Measurements from ENCODE around the gene PDLIM3. TPM values are rescaled to one million over a fixed set of nuclear protein-coding genes. Genes with fewer than 3 reads are reported as not detected.

PDLIM3 gene
- 10.7 and 11.0 TPM in 2 replicates for total RNA-seq

- no peaks in the 10 kb centered on the region for H3K36me3 ChIP-seq (ENCODE audit: control insufficient read depth, insufficient read depth, low read length)
- TF ChIP-seq CTCF (IDR thresholded peaks at IDR 0.05; ENCODE audit: insufficient read depth, low read length, poor library complexity, severe bottlenecking): no peak
- H3K4me3 ChIP-seq (ENCODE audit: low read depth, low read length): peak within 1 kb of the TSS; percentile 73
- no peak for DNase-seq (ENCODE audit: low read depth)
- H3K27me3 ChIP-seq (ENCODE audit: control insufficient read depth, insufficient read depth, low read length): peaks cover 6% of the 10 kb centered on the region
These were observed at the start of gene PDLIM3 for GRCh38 chr4:185534866-185535611. PDLIM3 (minus strand) TSS chr4:185535507; CDS start chr4:185535434, 73 bp downstream.

DNA sequence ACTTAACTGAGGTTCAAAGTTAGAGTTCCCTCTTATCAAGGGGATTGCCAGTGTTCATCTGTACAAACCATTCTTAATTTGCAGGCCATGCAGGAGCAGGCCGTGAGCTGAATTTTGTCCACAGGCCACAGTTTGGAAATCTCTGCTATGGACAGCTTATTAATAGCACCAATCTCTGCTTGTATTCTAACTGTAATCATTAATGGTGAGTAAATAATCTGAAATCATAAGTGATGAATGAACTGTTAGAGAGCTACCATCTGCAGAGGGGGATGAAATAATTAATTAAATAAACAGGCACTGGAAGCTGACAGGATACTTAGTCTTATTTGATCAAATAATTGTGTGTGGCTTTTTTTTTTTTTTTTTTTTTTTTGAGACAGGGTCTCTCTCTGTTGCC, 48.5 kb upstream of the PDLIM3 start:
- Histone ChIP-seq H3K27me3 (ENCODE audit: control insufficient read depth, insufficient read depth, low read length) (no peaks in the 10 kb centered on the region), H3K36me3 (ENCODE audit: control insufficient read depth, insufficient read depth, low read length) (no peaks in the 10 kb centered on the region), H3K4me3 (ENCODE audit: low read depth, low read length) (no peak overlapping the region)
- DNase-seq (ENCODE audit: low read depth): no peak
- no peak for TF ChIP-seq CTCF (IDR thresholded peaks at IDR 0.05; ENCODE audit: insufficient read depth, low read length, poor library complexity, severe bottlenecking)

DNA sequence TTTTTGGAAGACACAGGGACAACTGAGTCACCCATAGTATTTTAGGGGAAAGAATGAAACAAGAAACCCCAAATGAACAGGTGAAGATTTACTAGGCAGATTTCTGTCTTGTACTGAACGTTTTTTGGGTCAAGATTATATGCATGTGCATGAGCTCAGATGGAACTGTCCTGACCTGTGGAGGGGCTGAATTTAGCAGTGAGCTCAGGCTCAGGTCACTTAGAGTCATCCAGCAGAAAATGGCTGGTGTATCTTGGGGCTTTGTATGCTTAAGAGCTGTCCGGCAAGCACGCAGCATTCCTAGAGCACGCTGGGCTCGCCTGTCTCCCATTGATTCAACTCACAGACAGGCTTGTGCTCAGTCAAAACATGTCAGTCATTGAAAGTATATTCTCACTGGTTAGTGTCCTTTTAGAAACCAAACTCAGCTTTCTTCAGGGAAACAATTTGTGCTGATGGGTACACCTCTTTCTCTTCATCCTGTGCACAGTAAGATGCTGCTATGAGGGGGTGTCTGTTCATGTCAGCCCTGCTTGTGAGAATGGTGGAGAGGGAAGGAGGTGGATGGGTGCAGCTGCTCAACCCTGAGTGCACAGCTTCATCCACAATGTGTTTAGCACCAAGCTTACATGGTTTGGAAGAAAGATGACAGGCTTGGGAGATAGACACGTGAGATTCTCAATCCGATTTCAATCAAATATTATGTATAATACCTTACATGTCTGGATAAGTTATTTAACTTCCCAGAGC, 47.5 kb upstream of the PDLIM3 start:
- Histone ChIP-seq H3K4me3 (ENCODE audit: low read depth, low read length) (no peak overlapping the region), H3K27me3 (ENCODE audit: control insufficient read depth, insufficient read depth, low read length) (no peaks in the 10 kb centered on the region), H3K36me3 (ENCODE audit: control insufficient read depth, insufficient read depth, low read length) (no peaks in the 10 kb centered on the region)
- no peak for TF ChIP-seq CTCF (IDR thresholded peaks at IDR 0.05; ENCODE audit: insufficient read depth, low read length, poor library complexity, severe bottlenecking)
- no peak for DNase-seq (ENCODE audit: low read depth)

DNA sequence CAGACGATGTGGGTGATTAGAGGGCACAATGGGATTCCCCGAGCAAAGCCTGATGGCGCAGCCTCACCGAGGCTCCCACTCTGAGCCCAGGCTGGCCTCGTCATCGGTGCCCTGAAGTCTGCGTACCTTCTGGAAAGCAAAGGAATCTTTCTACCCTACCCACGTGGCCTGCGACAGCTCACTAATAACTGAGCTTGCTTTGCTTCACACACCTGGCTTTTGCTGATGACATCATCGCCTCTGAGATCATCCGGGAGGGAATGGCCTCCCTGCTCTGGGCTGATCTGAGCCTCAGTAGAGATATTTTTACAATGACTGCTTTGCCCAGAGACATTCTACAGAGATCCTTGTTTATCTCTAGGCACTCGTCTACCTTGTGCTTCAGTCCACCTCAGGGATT, 45.4 kb upstream of the PDLIM3 start:
- no peak for TF ChIP-seq CTCF (IDR thresholded peaks at IDR 0.05; ENCODE audit: insufficient read depth, low read length, poor library complexity, severe bottlenecking)
- Histone ChIP-seq H3K36me3 (ENCODE audit: control insufficient read depth, insufficient read depth, low read length) (no peaks in the 10 kb centered on the region), H3K4me3 (ENCODE audit: low read depth, low read length) (no peak overlapping the region), H3K27me3 (ENCODE audit: control insufficient read depth, insufficient read depth, low read length) (no peaks in the 10 kb centered on the region)
- DNase-seq (ENCODE audit: low read depth): no peak

- Histone ChIP-seq H3K27me3 (ENCODE audit: control insufficient read depth, insufficient read depth, low read length) (no peaks in the 10 kb centered on the region), H3K4me3 (ENCODE audit: low read depth, low read length) (no peak overlapping the region), H3K36me3 (ENCODE audit: control insufficient read depth, insufficient read depth, low read length) (no peaks in the 10 kb centered on the region)
- no peak for TF ChIP-seq CTCF (IDR thresholded peaks at IDR 0.05; ENCODE audit: insufficient read depth, low read length, poor library complexity, severe bottlenecking)
- DNase-seq (ENCODE audit: low read depth): no peak
These were observed 43.0 kb upstream of the PDLIM3 start for GRCh38 chr4:185578284-185578683.

All from kidney epithelial cell (primary cell).